BLaER1 (cell line): ENCODE results near the gene MICU2.

Experiments
- H3K27ac ChIP-seq: shearing (Covaris generic); formaldehyde crosslinking; 2 replicates; pipeline ENCODE4 v1.8.1; 2022
- H3K27me3 ChIP-seq: shearing (Covaris generic); formaldehyde crosslinking; 2 replicates; pipeline ENCODE4 v1.8.1; 2022
- H3K36me3 ChIP-seq: shearing (Covaris generic); formaldehyde crosslinking; 2 replicates; pipeline ENCODE4 v1.8.1; 2022
- H3K4me1 ChIP-seq: shearing (Covaris generic); formaldehyde crosslinking; 2 replicates; pipeline ENCODE4 v1.8.1; 2022
- H3K4me2 ChIP-seq: shearing (Covaris generic); formaldehyde crosslinking; 2 replicates; pipeline ENCODE4 v1.8.1; 2022
- H3K4me3 ChIP-seq: shearing (Covaris generic); formaldehyde crosslinking; 2 replicates; pipeline ENCODE4 v1.8.1; 2022
- H3K9ac ChIP-seq: shearing (Covaris generic); formaldehyde crosslinking; 2 replicates; pipeline ENCODE4 v1.8.1; 2022
- H3K9me3 ChIP-seq: shearing (Covaris generic); formaldehyde crosslinking; 2 replicates; pipeline ENCODE4 v1.8.1; 2022
- H4K20me1 ChIP-seq: shearing (Covaris generic); formaldehyde crosslinking; 2 replicates; pipeline ENCODE4 v1.8.1; 2022
- Cebpa-rat ChIP-seq: shearing (Covaris generic); IDR thresholded peaks from 2 replicates; pipeline ENCODE4 v1.8.1; 2022

Gene MICU2, protein sequence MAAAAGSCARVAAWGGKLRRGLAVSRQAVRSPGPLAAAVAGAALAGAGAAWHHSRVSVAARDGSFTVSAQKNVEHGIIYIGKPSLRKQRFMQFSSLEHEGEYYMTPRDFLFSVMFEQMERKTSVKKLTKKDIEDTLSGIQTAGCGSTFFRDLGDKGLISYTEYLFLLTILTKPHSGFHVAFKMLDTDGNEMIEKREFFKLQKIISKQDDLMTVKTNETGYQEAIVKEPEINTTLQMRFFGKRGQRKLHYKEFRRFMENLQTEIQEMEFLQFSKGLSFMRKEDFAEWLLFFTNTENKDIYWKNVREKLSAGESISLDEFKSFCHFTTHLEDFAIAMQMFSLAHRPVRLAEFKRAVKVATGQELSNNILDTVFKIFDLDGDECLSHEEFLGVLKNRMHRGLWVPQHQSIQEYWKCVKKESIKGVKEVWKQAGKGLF

DNA sequence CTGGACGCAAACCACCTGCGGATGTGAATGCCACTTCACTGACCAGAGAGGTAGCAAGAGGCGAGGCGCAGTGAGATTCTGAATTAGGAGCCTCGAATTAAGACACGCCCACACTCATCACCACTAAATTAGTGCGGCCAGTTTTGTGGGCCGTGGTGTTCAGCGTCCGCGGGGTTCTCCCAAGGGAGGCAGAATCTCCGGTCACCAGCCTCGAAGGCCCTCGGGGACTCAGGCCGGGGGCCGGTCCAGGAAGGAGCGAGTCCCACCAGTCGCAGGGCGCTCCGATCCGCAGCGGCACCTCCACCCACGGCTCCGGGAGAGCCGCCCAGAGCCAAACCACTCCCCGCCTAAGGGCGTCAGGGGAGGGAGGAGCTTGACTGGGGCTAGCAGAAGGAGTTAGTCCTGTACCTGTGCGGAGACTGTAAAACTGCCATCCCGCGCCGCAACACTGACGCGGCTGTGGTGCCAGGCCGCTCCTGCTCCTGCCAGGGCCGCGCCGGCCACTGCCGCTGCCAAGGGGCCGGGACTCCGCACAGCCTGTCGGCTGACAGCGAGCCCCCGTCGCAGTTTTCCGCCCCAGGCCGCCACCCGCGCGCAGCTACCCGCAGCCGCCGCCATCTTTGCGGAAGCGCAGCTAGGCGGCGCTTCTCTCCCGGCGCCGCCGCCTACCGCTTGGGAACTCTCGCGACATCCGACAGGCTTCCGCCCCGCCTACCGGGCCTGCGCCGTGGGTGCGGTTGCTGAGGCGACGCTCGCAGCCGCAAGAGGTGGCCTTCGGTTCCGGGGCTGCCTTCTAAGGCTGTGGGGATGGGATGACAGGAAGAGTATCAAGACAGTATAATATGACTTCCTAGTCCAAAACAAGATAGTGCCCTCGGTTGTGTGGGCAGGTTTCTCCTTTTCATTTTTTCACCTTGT is at the start of gene MICU2:
TSS of gene MICU2 (minus strand) at position 640 of the 918 bp plus-strand sequence. CDS start at position 618, 22 bp downstream.
- H3K36me3 ChIP-seq = peaks cover 15% of the 10 kb centered on the region
- peaks cover 10% of the 10 kb centered on the region; the same call in 1 of the 2 replicates for H4K20me1 ChIP-seq
- H3K9ac ChIP-seq = peak within 1 kb of the TSS; percentile 97
- H3K4me2 ChIP-seq = peak within 1 kb of the TSS; percentile 87
- peak within 1 kb of the TSS; percentile 88 for H3K4me3 ChIP-seq
- TF ChIP-seq Cebpa-rat = no peak
- peaks cover 10% of the 10 kb centered on the region; the same call in 1 of the 2 replicates for H3K9me3 ChIP-seq
- peak within 1 kb of the TSS; percentile 98 for H3K27ac ChIP-seq
- H3K27me3 ChIP-seq = no peaks in the 10 kb centered on the region
- peaks cover 16% of the 10 kb centered on the region for H3K4me1 ChIP-seq

DNA sequence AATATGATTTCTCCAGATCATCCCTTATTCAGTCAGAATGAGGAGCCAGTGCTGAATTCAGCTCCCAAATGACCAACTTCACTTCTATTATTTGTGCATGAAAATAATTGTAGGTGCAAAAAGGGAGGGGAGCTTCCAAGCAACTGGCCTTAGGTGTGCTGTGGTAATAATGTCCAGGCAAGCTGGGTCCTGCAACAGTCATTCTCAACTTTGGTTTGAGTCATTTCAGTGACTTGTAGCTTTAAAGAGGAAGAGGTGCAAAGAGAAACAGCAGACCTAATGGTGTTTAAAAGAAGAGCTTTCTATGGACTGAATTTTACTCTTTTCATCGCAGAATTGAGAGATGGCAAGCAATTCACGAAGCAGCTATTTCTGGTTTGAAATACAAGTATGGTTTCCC is 37.7 kb upstream of the MICU2 start:
- no peak overlapping the region for H3K27ac ChIP-seq
- no peaks in the 10 kb centered on the region; the same call in 1 of the 2 replicates for H3K9me3 ChIP-seq
- no peaks in the 10 kb centered on the region for H3K27me3 ChIP-seq
- no peaks in the 10 kb centered on the region for H4K20me1 ChIP-seq
- H3K4me3 ChIP-seq = no peak overlapping the region
- no peaks in the 10 kb centered on the region for H3K36me3 ChIP-seq
- no peak overlapping the region for H3K9ac ChIP-seq
- H3K4me1 ChIP-seq = peaks cover 34% of the 10 kb centered on the region
- TF ChIP-seq Cebpa-rat = no peak
- no peak overlapping the region for H3K4me2 ChIP-seq

- Histone ChIP-seq H3K4me2 (peak overlapping the region; percentile 18), H3K27ac (0 out of 2 replicates have a peak overlapping the region, but pooled peaks have one; percentile 1), H4K20me1 (no peaks in the 10 kb centered on the region), H3K27me3 (no peaks in the 10 kb centered on the region), H3K4me1 (peaks cover 45% of the 10 kb centered on the region), H3K4me3 (no peak overlapping the region), H3K36me3 (no peaks in the 10 kb centered on the region), H3K9ac (no peak overlapping the region), H3K9me3 (no peaks in the 10 kb centered on the region)
- TF ChIP-seq Cebpa-rat = no peak
Measured at GRCh38 chr13:21639561-21639960, 35.6 kb upstream of the MICU2 start.

DNA sequence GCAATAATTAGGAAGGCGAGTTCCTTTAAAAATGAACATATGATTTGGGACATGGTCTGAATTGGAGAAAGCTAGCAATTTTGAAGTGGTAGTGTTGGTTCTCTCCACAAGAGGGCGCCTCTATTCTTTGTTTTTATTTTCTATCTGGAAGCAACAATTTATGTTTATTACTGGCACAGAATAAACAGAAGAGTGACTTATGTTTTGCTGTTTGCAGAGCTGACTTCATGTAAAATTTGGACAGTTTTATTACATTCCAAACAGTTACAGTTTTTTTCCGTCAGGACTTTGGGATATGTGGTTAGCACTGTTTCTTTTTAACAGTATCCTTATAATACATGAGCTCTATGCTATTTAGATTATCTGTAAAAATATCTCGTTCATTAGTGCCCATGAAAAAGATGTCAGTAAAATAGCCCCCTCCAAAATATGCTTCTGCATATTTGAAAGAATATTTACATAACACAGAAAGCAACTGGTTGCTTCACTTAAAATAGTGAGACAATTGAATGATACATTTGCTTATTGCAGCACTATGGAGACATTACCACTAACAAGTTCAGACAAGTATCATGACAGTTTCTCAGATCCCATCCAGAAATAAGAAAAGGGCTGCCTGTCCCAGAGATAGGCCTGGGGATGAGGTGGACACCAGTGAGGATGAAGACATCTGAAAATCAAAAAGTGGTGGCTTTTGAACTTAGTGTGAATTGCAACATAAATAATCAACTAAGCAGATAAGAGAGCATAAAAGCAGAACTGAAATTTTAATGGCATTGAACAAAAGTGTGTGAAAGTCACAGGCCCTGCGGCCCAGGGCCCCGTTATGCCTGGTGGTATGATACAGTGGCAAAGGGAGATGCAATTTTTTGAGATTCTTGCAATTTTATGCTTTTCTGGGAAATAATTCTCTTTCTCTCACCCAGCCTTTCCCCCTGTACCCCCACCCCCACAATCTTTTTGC is 34.6 kb upstream of the MICU2 start:
- no peaks in the 10 kb centered on the region for H3K27me3 ChIP-seq
- no peak overlapping the region for H3K4me3 ChIP-seq
- no peaks in the 10 kb centered on the region for H3K36me3 ChIP-seq
- peaks cover 45% of the 10 kb centered on the region for H3K4me1 ChIP-seq
- peak overlapping the region; percentile 4; the same call in 1 of the 2 replicates for H3K9ac ChIP-seq
- H3K27ac ChIP-seq = peak overlapping the region; percentile 1; the same call in 1 of the 2 replicates
- TF ChIP-seq Cebpa-rat = no peak
- H3K4me2 ChIP-seq = peak overlapping the region; percentile 18
- H4K20me1 ChIP-seq = no peaks in the 10 kb centered on the region
- no peaks in the 10 kb centered on the region for H3K9me3 ChIP-seq

DNA sequence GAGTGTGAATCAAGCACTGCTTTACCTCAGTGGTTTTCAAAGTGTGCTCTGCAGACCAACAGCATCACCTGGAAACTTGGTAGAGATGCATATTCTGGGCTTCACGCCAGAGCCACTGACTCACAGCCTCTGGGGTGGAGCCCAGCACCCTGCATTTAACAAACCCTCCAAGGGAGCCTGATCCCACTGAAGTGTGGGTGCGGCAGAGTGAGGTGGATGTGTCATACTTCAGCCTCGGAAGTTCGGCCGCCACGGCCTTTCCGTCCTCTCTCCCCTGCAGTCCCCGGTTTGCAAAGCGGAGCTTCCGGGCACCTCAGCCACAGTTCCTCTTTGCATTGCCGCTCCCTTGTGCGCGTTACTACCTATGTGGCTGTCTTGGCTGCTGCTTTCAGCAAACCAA is 33.3 kb upstream of the MICU2 start:
- peaks cover 1% of the 10 kb centered on the region; the same call in 1 of the 2 replicates for H3K9me3 ChIP-seq
- no peaks in the 10 kb centered on the region for H3K36me3 ChIP-seq
- no peaks in the 10 kb centered on the region for H3K27me3 ChIP-seq
- H3K4me2 ChIP-seq = no peak overlapping the region
- no peak for TF ChIP-seq Cebpa-rat
- no peaks in the 10 kb centered on the region for H4K20me1 ChIP-seq
- no peak overlapping the region for H3K9ac ChIP-seq
- H3K4me1 ChIP-seq = peaks cover 45% of the 10 kb centered on the region
- H3K4me3 ChIP-seq = no peak overlapping the region
- H3K27ac ChIP-seq = no peak overlapping the region

DNA sequence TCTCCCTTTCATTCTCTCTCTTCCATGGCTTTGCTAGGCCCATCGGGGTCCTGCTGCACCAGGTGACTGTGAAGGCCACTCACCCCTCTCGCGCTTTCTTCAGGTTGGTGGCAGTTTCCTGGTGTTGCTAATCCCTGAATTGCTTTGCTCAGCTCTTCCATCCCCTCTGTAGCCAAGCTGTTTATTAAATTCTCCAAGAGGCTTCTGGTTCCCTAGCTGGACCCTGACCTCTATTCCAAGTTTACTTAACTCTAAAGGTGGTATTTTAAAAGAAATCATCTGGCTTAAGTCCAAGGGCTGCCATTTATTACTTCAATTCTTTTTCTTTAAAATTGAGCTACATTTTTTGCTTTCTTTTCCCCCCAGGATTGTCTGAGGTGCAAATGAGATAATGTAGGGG is 32.7 kb upstream of the MICU2 start:
- Histone ChIP-seq H3K4me3 (no peak overlapping the region), H3K36me3 (no peaks in the 10 kb centered on the region), H3K27ac (no peak overlapping the region), H3K9me3 (peaks cover 8% of the 10 kb centered on the region), H3K4me2 (peak overlapping the region; percentile 38), H3K27me3 (no peaks in the 10 kb centered on the region), H3K4me1 (peaks cover 45% of the 10 kb centered on the region), H4K20me1 (no peaks in the 10 kb centered on the region), H3K9ac (no peak overlapping the region)
- no peak for TF ChIP-seq Cebpa-rat

- H3K27me3 ChIP-seq = no peaks in the 10 kb centered on the region
- H3K36me3 ChIP-seq = no peaks in the 10 kb centered on the region
- H3K9me3 ChIP-seq = peaks cover 16% of the 10 kb centered on the region
- no peak for TF ChIP-seq Cebpa-rat
- no peak overlapping the region for H3K27ac ChIP-seq
- H3K4me1 ChIP-seq = peaks cover 17% of the 10 kb centered on the region
- no peak overlapping the region for H3K9ac ChIP-seq
- no peaks in the 10 kb centered on the region for H4K20me1 ChIP-seq
- H3K4me3 ChIP-seq = no peak overlapping the region
- H3K4me2 ChIP-seq = no peak overlapping the region
Measured at GRCh38 chr13:21632196-21632595, 28.2 kb upstream of the MICU2 start.

DNA sequence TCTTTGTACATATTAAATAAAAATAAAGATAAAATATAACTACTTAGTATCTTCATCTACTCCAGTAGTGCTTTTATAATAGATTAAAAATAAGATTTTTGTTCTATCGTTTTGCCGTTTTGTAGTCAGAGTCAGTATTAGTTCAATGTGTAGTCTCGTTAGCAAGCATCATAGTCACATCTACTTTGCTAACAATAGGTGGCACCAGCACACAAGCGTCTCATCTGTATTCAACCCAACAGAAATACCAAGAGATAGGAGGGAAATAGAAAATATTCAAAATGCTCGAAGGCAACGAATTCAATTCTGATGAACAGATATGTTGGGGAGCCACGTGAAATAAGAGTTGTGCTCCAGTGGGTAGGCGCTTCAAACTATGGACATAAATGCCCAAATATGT is 21.4 kb upstream of the MICU2 start:
- Histone ChIP-seq H3K4me2 (no peak overlapping the region), H3K27ac (no peak overlapping the region), H3K9ac (no peak overlapping the region), H3K9me3 (peaks cover 5% of the 10 kb centered on the region; the same call in 1 of the 2 replicates), H4K20me1 (no peaks in the 10 kb centered on the region), H3K27me3 (no peaks in the 10 kb centered on the region), H3K4me1 (no peaks in the 10 kb centered on the region), H3K36me3 (no peaks in the 10 kb centered on the region), H3K4me3 (no peak overlapping the region)
- no peak for TF ChIP-seq Cebpa-rat

GRCh38 chr13:21620861-21621260 is 16.9 kb upstream of the MICU2 start:
- Histone ChIP-seq H3K9ac (no peak overlapping the region), H3K4me2 (no peak overlapping the region), H3K36me3 (no peaks in the 10 kb centered on the region), H3K9me3 (no peaks in the 10 kb centered on the region), H4K20me1 (no peaks in the 10 kb centered on the region), H3K27ac (no peak overlapping the region), H3K27me3 (no peaks in the 10 kb centered on the region), H3K4me3 (no peak overlapping the region), H3K4me1 (peaks cover 15% of the 10 kb centered on the region)
- TF ChIP-seq Cebpa-rat = no peak
